GM12878 (cell line): Measurements from ENCODE around the gene AP1S1. TPM values are rescaled to one million over a fixed set of nuclear protein-coding genes. Genes with fewer than 3 reads are reported as not detected.
A peak's percentile ranks its signal among the peaks of the same experiment; 100 is the strongest.

Source experiments
- ATAC-seq: fragments of 200-7000 bp; cut with Tn5 transposase; 3 replicates; pipeline ENCODE4 v1.9.1; 2020; ENCODE audit warnings: mild to moderate bottlenecking, moderate library complexity
- BruUV-seq: library from RNA; stranded (reverse); fragments of 400-500 nt; replicated peaks from 2 replicates; lab custom pipeline; 2021; lab: Mats Ljungman, UMichigan
- CTCF ChIA-PET: fragments of 300-600 bp; sonication (Branson Sonifier 250); formaldehyde crosslinking; extraction: SDS; loops from one replicate; lab custom pipeline; 2021; ENCODE audit warnings: inconsistent platforms; lab: Yijun Ruan, JAX
- POLR2A ChIA-PET: fragments of 350-600 bp; formaldehyde crosslinking; extraction: SDS; loops from one replicate; lab custom pipeline; 2021; ENCODE audit warnings: inconsistent platforms; lab: Charles Lee
- RAD21 ChIA-PET: fragments of 300-600 bp; sonication (Branson Sonifier 250); formaldehyde crosslinking; loops from one replicate; lab custom pipeline; 2023; ENCODE audit warnings: antibody characterized with exemption; ENCODE audit not compliant: unreplicated experiment; lab: Charles Lee
- SMC1A ChIA-PET: fragments of 300-600 bp; sonication (Branson Sonifier 250); formaldehyde crosslinking; loops from one replicate; lab custom pipeline; 2023; ENCODE audit not compliant: unreplicated experiment, uncharacterized antibody; lab: Charles Lee
- DNase-seq: peaks from one replicate; pipeline ENCODE4 v3.0.0-alpha.2; 2011; ENCODE audit warnings: low read depth, low spot score
- FAIRE-seq: peaks from 3 replicates; lab custom pipeline; 2011; peaks lifted over from hg19 to GRCh38; lab: Jason Lieb, UNC
- H2AFZ ChIP-seq: 2 replicates; pipeline ENCODE4 v1.6.0; 2011; ENCODE audit warnings: low read depth, low read length, control low read depth; ENCODE audit not compliant: control insufficient read depth
- H3K27ac ChIP-seq: 2 replicates; pipeline ENCODE4 v1.5.1; 2011; ENCODE audit warnings: control low read depth; ENCODE audit not compliant: control insufficient read depth, insufficient read depth
- H3K27me3 ChIP-seq, 2 experiments: replicated peaks in 1 of 2; 2 replicates each; pipeline versions ENCODE4 v1.6.0 to v1.6.1; 2011; ENCODE audit warnings: low read length in 1 of 2; ENCODE audit not compliant: control insufficient read depth in 2 of 2, insufficient read depth in 2 of 2
- H3K36me3 ChIP-seq, 2 experiments: 2 replicates each; pipeline ENCODE4 v1.5.1; 2011; ENCODE audit warnings: low read length in 1 of 2; ENCODE audit not compliant: control insufficient read depth in 2 of 2, insufficient read depth in 2 of 2
- H3K4me1 ChIP-seq: 2 replicates; pipeline ENCODE4 v1.6.1; 2011; ENCODE audit warnings: mild to moderate bottlenecking, low read length, moderate library complexity, mixed read lengths; ENCODE audit not compliant: control insufficient read depth, insufficient read depth
- H3K4me2 ChIP-seq: 2 replicates; pipeline ENCODE4 v1.6.0; 2011; ENCODE audit warnings: control low read depth; ENCODE audit not compliant: control insufficient read depth, insufficient read depth
- H3K4me3 ChIP-seq: fragments of 200-600 bp; sonication (generic); 2 replicates; pipeline ENCODE4 v1.5.1; 2016
- H3K79me2 ChIP-seq: 2 replicates; pipeline ENCODE4 v1.6.0; 2011; ENCODE audit warnings: low read length; ENCODE audit not compliant: control insufficient read depth, insufficient read depth
- H3K9ac ChIP-seq: 2 replicates; pipeline ENCODE4 v1.8.0; 2011; ENCODE audit warnings: low read length, control low read depth, mixed read lengths; ENCODE audit not compliant: control insufficient read depth, insufficient read depth
- H3K9me3 ChIP-seq: replicated peaks from 3 replicates; pipeline ENCODE4 v1.5.1; 2011; ENCODE audit warnings: mild to moderate bottlenecking, low read length; ENCODE audit not compliant: control insufficient read depth, insufficient read depth
- H4K20me1 ChIP-seq: 2 replicates; pipeline ENCODE4 v1.6.0; 2011; ENCODE audit not compliant: control insufficient read depth, insufficient read depth
- CHD4 ChIP-seq: fragments of 200-600 bp; sonication (generic); IDR thresholded peaks from 2 replicates; pipeline ENCODE4 v1.6.1; 2016; ENCODE audit warnings: mild to moderate bottlenecking
- CTCF ChIP-seq, 3 experiments: IDR thresholded peaks in 2 of 3; conservative IDR thresholded peaks in 1 of 3; 2 replicates each; pipeline ENCODE4 v1.5.1; 2011; ENCODE audit warnings: low read depth in 3 of 3, low read length in 3 of 3, mild to moderate bottlenecking in 3 of 3, control low read depth in 2 of 3, moderate library complexity in 2 of 3, inconsistent platforms in 1 of 3, mixed read lengths in 1 of 3; ENCODE audit not compliant: control insufficient read depth in 2 of 3, insufficient read depth in 1 of 3; ENCODE audit errors: extremely low read depth in 1 of 3
- EGR1 ChIP-seq, 2 experiments: IDR thresholded peaks; 1 replicate in 1 of 2; 2 replicates in 1 of 2; pipeline ENCODE4 v1.6.1; 2011 to 2012; ENCODE audit warnings: low read depth in 2 of 2, low read length in 2 of 2, borderline replicate concordance in 1 of 2, mild to moderate bottlenecking in 1 of 2, moderate library complexity in 1 of 2
- NFIC ChIP-seq: IDR thresholded peaks from 2 replicates; pipeline ENCODE4 v1.6.1; 2012; ENCODE audit warnings: low read depth, mild to moderate bottlenecking, inconsistent platforms, low read length, moderate library complexity
- WGBS: methylation state at CpG from one replicate; pipeline ENCODE4 v1.1.6; 2016; ENCODE audit warnings: low lambda C conversion rate; ENCODE audit not compliant: insufficient replicate concordance, insufficient coverage; ENCODE audit errors: missing lambda C conversion rate; 5-methylcytosine and 5-hydroxymethylcytosine counted together
- in situ Hi-C: fragments of 300-500 bp; cut with MboI; formaldehyde crosslinking; loops from 9 replicates; pipeline ENCODE4 v1.14.3; 2018; ENCODE audit warnings: mixed read lengths
- intact Hi-C: fragments of 100-400 bp; cut with micrococcal nuclease; formaldehyde crosslinking; loops from one replicate; pipeline ENCODE4 v1.14.2; 2022; ENCODE audit not compliant: unreplicated experiment
- polyA plus RNA-seq, 11 experiments: library from polyadenylated mRNA; depleted of rRNA in 4 of 11; unstranded in 6 of 11; stranded (reverse) in 5 of 11; fragments of >200 nt; fragmentation: Nextera tagmentation in 4 of 11; fragmentation: Illumina TruSeq in 1 of 11; extraction: Ambion mirVana in 4 of 11; extraction: Trizol in 1 of 11; gene quantifications; 1 replicate in 1 of 11; 2 replicates in 10 of 11; pipeline versions ENCODE4 v1.2.1 to v1.2.3, GENCODE V29; 2011 to 2016; ENCODE audit warnings: inconsistent platforms in 2 of 11, missing spikeins in 2 of 11, low read depth in 1 of 11
- total RNA-seq, 4 experiments: library from RNA; depleted of rRNA in 3 of 4; stranded (reverse); fragments of >200 nt in 3 of 4; fragmentation: Illumina TruSeq in 1 of 4; extraction: Trizol in 1 of 4; gene quantifications; 2 replicates each; pipeline versions ENCODE4 v1.2.1 to v1.2.3, GENCODE V29; 2013 to 2021
- TF ChIP-seq, protein P1 (sequence below): IDR thresholded peaks from 2 replicates; pipeline ENCODE4 v1.6.1; 2011; ENCODE audit warnings: mild to moderate bottlenecking, low read depth, low read length, moderate library complexity; ENCODE audit not compliant: insufficient replicate concordance

AP1S1 gene
- total and polyA plus RNA-seq, 10 of the 15 experiments (the other 5 are each of a cell fraction or from before 2014, with no cell fraction given), result 2.5 to 121 (median 54.9) TPM

GRCh38 chr7:101171442-101171837 lies 17.2 kb downstream of the AP1S1 start:
- Histone ChIP-seq H3K36me3 (no peaks in the 10 kb centered on the region), H3K27ac (no peak overlapping the region), H3K4me2 (no peak overlapping the region), H3K4me1 (peaks cover 7% of the 10 kb centered on the region; the same call in 1 of the 2 replicates), H4K20me1 (no peaks in the 10 kb centered on the region), H3K9me3 (no peaks in the 10 kb centered on the region; the same call in 2 of the 3 replicates), H2AFZ (no peak overlapping the region), H3K9ac (no peak overlapping the region), H3K27me3 (peaks cover 30 to 31% of the 10 kb centered on the region in 2 experiments), H3K4me3 (no peak overlapping the region), H3K79me2 (no peaks in the 10 kb centered on the region)
- ChIA-PET CTCF (interaction anchor here (1.0 to 6.1 kb wide), 3 partner anchors 21 to 35 kb away, joined by 3 to 80 read pairs (median 9); no protein-coding TSS in a partner anchor), RAD21 (interaction anchor here (2.7 kb wide), 1 partner anchor 27 kb away, joined by 20 read pairs; no protein-coding TSS in a partner anchor), SMC1A (interaction anchor here (1.0 to 2.6 kb wide), 5 partner anchors 14 to 120 kb away, joined by 3 to 10 read pairs (median 3); no protein-coding TSS in a partner anchor), POLR2A (no interaction called here)
- FAIRE-seq (no peak), DNase-seq (no peak), ATAC-seq (no peak)
- 9% methylated on average over 13 of the region's 13 CpGs for WGBS
- in situ Hi-C loops, result no loop called here
- no peak for TF ChIP-seq CHD4
- TF ChIP-seq, protein P1, sequence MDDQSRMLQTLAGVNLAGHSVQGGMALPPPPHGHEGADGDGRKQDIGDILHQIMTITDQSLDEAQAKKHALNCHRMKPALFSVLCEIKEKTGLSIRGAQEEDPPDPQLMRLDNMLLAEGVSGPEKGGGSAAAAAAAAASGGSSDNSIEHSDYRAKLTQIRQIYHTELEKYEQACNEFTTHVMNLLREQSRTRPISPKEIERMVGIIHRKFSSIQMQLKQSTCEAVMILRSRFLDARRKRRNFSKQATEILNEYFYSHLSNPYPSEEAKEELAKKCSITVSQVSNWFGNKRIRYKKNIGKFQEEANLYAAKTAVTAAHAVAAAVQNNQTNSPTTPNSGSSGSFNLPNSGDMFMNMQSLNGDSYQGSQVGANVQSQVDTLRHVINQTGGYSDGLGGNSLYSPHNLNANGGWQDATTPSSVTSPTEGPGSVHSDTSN, result no peak
- no peak for TF ChIP-seq NFIC
- no peak for TF ChIP-seq EGR1 (IDR thresholded peaks at IDR 0.05; ENCODE audit: borderline replicate concordance in 1 of 2, low read depth in 2 of 2, low read length in 2 of 2)
- peak in 2 of 3 experiments; percentile 9 to 19; a peak in 2 of 6 replicates for TF ChIP-seq CTCF (IDR thresholded peaks at IDR 0.05 in 2 of 3, conservative IDR thresholded peaks at IDR 0.05 in 1 of 3; ENCODE audit: control insufficient read depth in 2 of 3, extremely low read depth in 1 of 3, insufficient read depth in 1 of 3, low read depth in 3 of 3, low read length in 3 of 3)
- BruUV-seq, result no TSS peak
- intact Hi-C loops, result no loop called here
